Hematopoietic multipotent progenitor cell (in vitro differentiated cells): ENCODE results near the gene CCAR1. TPM values are rescaled to one million over a fixed set of nuclear protein-coding genes. Genes with fewer than 3 reads are reported as not detected.
"Not testable (repeated sequence)": the region's sequence is repeated elsewhere in the genome, so short reads cannot be mapped to it uniquely, and the experiment has no call there.

ENCODE experiments used
- DNase-seq, 3 donors: peaks; one replicate each; pipeline ENCODE4 v3.0.0-alpha.2; 2011 to 2015; ENCODE audit warnings: low read depth in 2 of 3, low spot score in 2 of 3
- total RNA-seq: library from RNA; depleted of rRNA; stranded (reverse); fragments of >200 nt; gene quantifications from one replicate; pipeline ENCODE4 v1.2.3, GENCODE V29; 2012

CCAR1 gene, protein sequence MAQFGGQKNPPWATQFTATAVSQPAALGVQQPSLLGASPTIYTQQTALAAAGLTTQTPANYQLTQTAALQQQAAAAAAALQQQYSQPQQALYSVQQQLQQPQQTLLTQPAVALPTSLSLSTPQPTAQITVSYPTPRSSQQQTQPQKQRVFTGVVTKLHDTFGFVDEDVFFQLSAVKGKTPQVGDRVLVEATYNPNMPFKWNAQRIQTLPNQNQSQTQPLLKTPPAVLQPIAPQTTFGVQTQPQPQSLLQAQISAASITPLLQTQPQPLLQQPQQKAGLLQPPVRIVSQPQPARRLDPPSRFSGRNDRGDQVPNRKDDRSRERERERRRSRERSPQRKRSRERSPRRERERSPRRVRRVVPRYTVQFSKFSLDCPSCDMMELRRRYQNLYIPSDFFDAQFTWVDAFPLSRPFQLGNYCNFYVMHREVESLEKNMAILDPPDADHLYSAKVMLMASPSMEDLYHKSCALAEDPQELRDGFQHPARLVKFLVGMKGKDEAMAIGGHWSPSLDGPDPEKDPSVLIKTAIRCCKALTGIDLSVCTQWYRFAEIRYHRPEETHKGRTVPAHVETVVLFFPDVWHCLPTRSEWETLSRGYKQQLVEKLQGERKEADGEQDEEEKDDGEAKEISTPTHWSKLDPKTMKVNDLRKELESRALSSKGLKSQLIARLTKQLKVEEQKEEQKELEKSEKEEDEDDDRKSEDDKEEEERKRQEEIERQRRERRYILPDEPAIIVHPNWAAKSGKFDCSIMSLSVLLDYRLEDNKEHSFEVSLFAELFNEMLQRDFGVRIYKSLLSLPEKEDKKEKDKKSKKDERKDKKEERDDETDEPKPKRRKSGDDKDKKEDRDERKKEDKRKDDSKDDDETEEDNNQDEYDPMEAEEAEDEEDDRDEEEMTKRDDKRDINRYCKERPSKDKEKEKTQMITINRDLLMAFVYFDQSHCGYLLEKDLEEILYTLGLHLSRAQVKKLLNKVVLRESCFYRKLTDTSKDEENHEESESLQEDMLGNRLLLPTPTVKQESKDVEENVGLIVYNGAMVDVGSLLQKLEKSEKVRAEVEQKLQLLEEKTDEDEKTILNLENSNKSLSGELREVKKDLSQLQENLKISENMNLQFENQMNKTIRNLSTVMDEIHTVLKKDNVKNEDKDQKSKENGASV
- 66.0 TPM for total RNA-seq

DNA sequence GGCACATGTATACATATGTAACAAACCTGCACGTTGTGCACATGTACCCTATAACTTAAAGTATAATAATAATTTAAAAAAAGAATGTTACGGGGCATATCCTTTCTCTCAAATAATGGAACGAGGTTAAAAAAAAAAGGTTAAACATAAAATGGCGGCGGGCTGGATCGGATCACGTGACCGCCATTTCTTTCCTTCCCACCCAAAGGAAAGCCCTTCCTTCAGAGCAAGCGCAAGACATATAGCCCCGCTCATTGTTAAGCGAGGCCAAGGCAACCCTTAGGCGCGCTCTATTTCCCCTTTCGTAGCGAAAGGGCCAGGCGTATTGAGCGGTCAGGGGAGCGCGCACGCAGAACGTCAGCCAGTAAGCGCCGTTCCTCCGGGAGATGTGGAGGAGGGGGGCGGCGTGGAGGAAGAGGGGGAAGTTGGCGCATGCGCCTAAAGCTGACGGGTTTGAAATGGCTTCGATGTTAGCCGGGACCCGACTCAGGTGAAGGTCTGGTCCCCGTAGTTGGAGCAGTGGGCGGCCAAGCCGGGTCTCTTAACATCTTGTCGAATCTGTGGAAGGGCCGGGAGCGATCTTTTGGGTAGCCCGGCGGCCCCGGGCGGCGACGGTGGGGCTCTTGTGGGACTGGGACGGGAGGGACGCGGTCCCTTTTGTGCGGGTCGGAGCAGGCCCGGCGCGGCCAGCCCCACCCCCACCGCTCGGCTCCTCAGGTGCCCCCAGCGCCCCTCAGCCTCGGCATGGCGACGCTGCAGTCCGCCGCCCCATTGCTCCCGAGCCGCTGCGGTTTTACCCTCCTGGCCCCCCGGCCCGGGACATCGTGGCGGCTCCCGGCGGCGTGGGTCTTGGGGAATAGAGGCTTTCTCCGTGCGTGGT lies at the start of gene CCAR1:
Gene CCAR1 (plus strand): TSS at position 447 of the 880 bp plus-strand sequence. CDS start 1,266 bp downstream, outside the sequence.
- DNase-seq = peak; percentile 94 to 100 (median 99)

DNA sequence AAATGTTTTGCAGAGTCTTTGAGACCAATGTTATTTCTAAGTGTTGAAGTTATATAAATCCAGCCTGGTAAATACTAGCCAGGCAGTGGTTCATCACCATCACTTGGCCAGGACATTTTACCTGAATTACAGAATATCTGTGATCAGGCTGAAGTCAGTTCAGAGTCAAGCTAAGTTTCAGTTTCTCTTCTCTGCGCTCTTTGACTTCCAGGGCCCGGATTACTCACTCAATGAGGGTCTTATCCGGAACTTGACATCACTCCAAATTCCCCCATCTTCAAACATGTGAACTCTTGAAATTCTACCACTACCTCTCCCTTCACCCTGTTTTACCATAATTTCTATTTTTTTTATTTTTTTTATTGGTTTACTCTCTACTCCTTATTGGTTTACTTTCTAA lies 36.6 kb upstream of the CCAR1 start:
- DNase-seq = no peak

DNA sequence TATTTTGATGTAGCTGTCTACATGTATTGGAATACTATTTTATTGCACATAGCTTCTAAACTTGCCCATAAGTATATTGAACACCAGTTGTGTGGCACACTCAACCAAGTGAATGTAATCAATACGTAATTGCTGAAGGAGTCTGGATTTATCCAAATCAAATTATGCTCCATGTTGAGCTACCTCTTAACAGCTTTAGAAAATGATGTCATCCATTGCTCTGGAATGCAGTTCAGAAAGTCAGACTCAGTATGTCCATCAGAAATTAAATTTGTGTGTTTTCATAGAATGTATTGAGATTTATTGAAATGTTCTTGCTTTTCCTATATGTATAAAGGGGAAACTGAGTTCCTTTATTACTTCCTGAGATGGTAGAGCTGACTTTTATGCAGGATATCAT lies 25.0 kb upstream of the CCAR1 start:
- no peak for DNase-seq

DNA sequence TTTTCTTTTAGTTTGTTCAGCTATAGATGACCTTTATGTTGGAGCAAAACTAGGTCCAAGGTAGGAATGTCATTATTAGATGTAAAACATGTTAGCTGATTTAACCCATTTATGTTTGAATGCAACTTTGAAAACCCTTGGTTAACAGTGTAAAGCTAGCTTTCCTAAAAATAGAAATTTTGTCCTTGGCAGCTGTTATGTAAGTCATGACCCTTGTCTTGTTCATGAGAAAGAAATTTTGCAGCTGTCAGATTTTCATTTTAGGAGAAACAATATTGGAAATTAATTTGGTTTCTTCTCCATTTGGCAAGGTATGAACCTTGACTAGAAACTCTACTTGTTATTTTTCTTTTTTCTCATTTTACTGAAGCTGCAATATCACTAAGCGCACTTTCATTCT lies 23.9 kb upstream of the CCAR1 start:
- DNase-seq = no peak

DNA sequence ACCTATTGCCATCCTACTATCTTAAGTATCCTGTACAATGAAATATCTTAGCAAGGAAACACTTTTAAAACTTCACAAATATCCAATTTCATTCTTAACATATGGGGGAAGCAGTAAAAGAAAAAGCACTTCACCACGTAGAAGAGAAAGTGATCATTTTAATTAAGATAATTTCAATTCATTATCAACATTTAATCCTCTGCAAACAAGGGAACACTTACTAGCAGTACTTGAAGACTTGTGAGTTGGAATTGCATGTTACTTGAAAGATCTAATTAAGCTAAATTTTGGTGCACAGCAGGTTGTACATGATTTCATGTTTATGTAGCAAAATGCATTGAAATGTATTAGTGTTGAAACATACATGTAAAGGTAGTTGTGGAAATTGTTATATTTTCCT lies 20.8 kb upstream of the CCAR1 start:
- no peak for DNase-seq

DNA sequence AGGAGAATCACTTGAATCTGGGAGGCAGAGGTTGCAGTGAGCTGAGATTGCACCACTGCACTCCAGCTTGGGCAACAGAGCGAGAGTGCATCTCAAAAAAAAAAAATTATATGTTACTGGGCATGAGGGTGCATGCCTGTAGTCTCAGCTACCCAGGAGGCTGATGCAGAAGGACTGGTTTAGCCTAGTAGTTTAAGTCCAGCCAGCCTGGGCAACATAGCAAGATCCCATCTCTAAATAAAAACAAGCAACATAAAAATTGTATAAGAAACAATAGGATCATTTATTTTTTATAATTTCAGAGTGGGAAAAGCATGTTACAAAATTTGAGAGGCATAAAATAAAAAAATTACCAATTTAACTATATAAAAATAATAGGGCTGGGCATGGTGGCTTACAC lies 15.5 kb upstream of the CCAR1 start:
- no peak for DNase-seq

DNA sequence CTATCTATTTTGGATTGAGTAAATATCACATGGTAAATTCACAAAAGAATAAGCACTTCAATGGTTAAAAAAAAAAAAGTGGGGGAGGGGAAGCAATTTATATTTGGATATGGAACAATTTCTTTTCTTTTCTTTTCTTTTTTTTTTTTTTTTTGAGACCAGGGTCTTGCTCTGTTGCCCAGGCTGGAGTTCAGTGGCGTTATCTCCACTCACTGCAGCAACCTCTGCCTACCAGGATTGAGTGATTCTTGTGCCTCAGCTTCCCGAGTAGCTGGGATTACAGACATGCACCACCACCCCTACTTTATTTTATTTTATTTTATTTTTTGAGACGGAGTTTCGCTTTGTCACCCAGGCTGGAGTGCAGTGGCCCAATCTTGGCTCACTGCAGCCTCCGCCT lies 12.1 kb upstream of the CCAR1 start:
- not testable (repeated sequence) for DNase-seq

DNA sequence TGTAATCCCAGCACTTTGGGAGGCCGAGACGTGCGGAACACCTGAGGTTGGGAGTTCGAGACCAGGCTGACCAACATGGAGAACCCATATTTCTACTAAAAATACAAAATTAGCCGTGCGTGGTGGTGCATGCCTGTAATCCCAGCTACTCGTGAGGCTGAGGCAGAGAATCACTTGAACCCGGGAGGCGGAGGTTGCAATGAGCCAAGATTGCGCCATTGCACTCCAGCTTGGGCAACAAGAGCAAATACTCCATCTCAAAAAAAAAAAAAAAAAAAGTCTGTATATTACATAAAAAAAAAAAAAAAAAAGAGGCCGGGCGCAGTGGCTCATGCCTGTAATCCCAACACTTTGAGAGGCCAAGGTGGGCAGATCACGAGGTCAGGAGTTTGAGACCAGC lies 8.0 kb upstream of the CCAR1 start:
- not testable (repeated sequence) for DNase-seq

DNA sequence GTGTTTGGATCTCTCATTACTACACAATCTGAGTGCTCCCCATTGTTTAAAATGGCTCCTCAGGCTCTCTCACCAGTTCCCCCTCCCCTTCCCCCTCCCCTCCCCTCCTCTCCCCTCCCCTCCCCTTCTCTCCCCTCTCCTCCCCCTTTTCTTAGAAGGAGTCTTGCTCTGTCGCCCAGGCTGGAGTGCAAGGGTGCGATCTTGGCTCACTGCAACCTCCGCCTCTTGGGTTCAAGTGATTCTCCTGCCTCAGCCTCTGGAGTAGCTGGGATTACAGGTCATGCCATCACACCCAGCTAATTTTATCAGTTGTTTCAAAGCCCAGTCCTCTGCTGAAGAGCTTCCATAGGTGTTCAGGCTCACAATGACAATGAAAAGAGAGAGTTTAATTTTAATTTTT lies 3.6 kb upstream of the CCAR1 start:
- DNase-seq = no peak

DNA sequence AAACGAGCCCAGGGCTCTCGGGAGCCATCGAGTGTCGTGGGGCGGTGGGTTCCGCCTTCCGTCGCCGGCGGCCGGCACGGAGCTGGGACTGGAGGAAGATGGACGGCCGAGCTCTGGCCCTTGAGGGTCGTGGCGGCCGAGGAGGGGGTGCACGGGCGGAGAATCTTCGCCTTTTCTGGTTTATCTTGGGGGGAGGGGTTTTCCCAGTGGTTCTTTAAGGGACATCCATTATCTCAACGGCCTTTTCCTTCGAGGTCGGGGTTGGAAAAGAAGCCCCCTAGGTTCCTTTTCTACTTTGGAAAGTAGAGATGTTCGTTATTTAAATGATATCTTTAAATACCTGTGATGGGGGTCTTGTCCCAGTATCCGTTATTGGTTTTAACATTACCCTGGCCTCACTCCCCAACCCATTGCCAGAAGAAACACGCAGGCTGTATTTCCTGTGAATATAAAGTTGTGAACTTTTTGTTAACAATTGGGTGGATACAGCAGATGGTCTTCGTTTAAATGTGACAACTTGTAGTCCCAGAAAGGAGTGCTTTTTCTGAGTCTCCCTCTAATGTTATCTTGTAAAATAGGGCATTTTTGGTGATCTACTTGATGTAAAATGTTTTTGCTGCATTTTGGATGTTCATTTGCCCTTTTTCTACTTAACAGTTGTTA lies 765 bp downstream of the CCAR1 start:
- no peak for DNase-seq

DNA sequence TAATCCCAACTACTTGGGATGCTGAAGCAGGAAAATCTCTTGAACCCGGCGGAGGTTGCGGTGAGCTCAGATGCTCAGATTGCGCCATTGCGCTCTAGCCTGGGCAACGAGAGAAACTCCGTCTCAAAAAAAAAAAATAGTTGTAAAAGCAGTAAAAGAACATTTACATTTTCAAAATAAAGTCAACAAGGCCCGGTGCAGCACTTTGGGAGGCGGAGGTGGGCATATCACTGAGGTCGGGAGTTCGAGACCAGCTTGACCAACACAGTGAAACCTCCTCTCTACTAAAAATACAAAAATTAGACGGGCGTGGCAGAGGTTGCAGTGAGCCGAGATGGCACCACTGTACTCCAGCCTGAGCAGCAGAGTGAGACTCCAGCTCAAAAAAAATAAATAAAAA lies 4.0 kb downstream of the CCAR1 start:
- no peak for DNase-seq

DNA sequence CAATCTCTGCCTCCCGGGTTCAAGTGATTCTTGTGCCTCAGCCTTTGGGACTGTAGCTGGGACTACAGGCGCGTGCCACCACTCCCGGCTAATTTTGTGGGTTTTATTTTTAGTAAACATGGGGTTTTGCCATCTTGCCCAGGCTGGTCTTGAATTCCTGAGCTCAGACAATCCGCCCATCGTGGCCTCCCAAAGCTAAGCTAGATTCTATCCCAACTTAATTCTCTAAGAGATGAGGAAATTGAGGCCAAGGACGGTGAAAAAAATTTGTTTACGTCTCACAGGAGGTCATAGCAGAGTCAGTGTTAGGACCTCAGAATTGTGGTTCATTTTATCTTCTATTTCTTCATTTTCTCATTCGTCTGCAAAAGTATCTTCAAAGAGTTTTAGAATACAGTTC lies 6.1 kb downstream of the CCAR1 start:
- no peak for DNase-seq

DNA sequence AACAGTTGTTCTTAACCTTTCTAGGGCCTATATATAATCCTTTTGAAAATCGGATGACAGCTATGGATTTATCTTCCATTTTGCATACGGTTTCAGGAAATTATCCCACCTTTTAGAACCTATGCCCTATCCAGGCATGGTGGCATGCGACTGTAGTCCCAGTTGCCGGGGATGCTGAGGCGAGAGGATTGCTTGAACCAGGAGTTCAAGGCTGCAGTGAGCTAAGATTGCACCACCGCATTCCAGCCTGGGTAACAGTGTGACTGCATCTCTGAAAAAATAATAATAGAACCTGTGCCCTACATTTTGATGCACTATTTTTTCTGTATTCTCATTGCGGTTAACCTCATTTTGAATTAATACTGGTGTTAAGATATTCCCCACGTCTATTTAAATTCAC lies 11.6 kb downstream of the CCAR1 start:
- DNase-seq = no peak

DNA sequence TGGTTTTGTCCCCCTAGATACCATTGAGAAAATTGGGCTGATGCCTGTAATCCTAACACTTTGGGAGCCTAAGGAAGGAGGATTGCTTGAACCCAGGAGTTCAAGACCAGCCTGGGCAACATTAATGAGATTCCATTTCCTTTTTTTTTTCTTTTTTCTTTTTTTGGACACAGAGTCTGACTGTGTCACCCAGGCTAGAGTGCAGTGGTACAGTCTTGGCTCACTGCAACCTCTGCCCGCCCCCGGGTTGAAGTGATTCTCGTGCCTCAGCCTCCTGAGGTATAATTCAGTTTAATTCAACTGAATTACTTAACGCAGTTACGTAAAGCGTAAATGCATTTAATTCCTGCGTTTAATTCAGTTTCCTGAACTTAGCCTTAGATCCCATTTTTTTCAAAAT lies 13.3 kb downstream of the CCAR1 start:
- no peak for DNase-seq

DNA sequence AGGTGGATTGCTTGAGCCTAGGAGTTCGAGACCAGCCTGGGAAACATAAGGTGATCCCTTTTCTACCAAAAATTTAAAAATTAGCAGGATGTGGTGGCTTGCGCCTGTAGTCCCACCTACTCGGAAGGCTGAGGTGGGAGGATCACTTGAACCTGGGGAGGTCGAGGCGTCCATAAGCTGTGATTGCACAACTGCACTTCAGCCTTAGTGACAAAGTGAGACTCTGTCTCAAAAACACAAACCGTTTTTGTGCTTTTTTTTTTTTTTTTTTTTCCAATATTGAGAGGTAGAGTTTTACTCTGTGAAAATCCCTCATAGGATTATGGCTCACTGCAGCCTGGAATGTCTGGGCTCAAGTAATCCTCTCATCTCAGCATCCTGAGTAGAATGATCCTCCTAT lies 14.1 kb downstream of the CCAR1 start:
- DNase-seq = no peak

DNA sequence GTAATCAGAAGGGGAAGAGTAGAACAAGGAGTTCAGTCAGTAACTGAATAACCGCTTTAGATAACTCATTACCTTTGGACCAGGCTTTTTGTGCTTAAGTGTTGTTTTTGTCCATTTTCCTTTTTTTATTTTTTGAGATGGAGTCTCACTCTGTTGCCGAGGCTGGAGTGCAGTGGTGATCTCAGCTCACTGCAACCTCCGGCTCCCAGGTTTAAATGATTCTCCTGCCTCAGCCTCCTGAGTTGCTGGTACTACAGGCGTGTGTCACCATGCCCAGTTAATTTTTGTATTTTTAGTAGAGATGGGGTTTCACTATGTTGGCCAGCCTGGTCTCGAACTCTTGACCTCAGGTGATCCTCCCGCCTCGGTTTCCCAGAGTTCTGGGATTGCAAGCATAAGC lies 14.7 kb downstream of the CCAR1 start:
- DNase-seq = not testable (repeated sequence)

DNA sequence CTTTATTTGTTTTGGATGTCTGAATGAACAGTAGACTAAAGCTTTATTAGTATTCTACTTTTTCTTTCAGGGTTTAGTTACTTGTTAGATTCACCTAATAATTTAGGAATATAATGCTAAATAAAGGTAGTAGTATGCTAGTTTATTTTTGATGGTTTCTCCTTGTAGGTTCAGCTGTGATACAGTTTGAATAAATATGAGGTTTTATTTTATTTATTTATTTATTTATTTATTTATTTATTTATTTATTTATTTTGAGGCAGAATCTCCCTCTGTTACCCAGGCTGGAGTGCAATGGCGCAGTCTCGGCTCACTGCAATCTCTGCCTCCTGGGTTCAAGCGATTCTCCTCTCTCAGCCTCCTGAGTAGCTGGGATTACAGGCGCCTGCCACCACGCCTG lies 19.6 kb downstream of the CCAR1 start:
- DNase-seq = not testable (repeated sequence)

DNA sequence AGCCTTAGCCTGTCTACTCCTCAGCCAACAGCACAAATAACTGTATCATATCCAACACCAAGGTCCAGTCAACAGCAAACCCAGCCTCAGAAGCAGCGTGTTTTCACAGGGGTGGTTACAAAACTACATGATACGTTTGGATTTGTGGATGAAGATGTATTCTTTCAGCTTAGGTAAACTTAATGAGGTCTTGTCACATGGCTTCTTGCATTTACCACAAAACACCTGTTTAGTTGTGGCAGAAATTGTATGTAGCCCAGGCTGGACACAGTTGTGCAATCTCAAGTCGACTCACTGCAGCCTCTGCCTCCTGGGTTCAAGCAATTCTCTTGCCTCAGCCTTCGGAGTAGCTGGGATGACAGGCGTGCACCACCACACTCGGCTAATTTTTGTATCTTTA lies 21.4 kb downstream of the CCAR1 start:
- no peak for DNase-seq

DNA sequence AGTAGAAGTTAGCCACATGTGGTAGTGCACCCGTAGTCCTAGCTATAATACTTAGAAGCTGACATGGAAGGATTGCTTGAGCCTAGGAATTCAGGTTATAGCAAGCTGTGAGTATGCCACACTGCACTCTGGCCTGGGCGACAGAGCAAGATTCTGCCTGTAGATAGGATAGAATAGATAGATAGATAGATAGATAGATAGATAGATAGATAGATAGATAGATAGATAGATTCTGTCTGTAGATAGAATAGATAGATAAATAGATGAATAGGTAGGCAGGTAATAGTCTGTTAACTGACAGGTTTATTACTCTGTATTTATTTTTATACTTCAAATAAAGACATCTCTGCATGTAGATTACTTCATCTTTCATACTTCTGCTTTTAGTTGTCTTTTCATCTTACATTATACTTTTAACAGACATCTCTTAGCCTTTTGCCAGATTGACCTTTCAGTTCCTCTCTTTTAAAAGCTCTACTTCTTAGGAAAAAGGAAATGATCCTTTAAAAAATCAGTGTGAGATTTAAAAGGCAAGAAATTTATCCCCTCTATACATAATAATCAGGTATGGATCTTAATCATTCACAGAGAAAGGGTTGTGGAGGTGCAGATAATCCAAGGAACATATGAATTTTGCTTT lies 31.8 kb downstream of the CCAR1 start:
- no peak for DNase-seq
